ENCODE results near the gene CGNL1.
A peak's percentile ranks its signal among the peaks of the same experiment; 100 is the strongest.

CGNL1 gene

DNA sequence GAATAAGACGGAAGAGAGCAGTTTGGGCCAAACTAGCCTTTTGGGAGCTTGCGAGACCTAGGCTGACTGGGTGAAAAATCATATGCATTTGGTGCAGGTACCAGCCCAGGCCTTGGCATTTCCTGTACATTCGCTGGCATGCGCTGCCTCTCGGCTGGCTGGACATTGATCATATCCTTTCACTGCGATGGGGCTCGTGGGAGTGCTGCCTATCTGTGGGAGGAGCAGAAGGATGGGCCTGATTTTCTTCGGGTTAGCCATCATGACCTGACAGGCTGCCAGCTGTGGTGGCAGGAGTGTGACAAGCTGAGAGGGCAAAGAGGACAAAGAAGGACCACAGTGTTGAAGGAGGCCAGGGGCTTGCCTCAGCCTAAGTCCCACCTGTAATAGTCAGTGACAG, 14.3 kb downstream of the CGNL1 start:
- H3K4me3 ChIP-seq (ENCODE audit: control insufficient read depth in 1 of 7, extremely low read depth in 1 of 7, insufficient read depth in 4 of 7, low read depth in 2 of 7, low read length in 6 of 7): no peak overlapping the region
- H3K9me3 ChIP-seq (ENCODE audit: control extremely low read depth in 1 of 5, control insufficient read depth in 4 of 5, insufficient read depth in 2 of 5, low read depth in 1 of 5, low read length in 4 of 5): peaks cover 0 to 11% (median 0%) of the 10 kb centered on the region in 5 experiments
- no peaks in the 10 kb centered on the region for H3K27me3 ChIP-seq (replicated peaks in 2 of 5; ENCODE audit: control insufficient read depth in 4 of 5, insufficient read depth in 5 of 5, low read length in 4 of 5)
- WGBS (ENCODE audit: insufficient coverage): 98% methylated on average over 8 of the region's 8 CpGs
- no peak overlapping the region for H3K27ac ChIP-seq (ENCODE audit: insufficient read depth in 1 of 2, low read depth in 1 of 2, low read length in 2 of 2, poor library complexity in 1 of 2, severe bottlenecking in 2 of 2)
- ChIA-PET POLR2A (no interaction called here), CTCF (no interaction called here)
- no peaks in the 10 kb centered on the region for H3K36me3 ChIP-seq (ENCODE audit: control insufficient read depth in 4 of 4, insufficient read depth in 4 of 4, low read length in 3 of 4)
- DNase-seq: no peak
- H3K4me1 ChIP-seq (ENCODE audit: control extremely low read depth in 1 of 4, control insufficient read depth in 4 of 4, insufficient read depth in 4 of 4, low read length in 3 of 4): no peaks in the 10 kb centered on the region

DNA sequence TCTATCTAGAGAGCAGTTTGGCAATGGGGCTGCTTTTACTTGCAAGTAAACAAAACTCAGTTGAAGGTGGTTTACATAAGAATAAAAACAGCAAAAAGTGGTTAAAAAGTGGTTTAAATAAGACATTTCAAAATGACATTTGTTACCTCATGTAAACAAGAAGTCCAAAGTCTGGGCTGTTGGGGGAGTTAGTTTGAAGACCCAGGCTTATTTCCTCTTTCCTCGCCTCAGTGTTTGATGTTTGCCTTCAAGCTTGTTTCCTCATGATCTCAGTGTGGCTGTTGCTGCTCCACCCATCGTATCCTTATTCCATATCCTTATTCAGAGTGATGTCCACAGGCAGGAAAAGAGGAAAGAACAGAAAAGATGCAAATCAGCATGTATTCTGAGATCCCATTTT, 15.2 kb downstream of the CGNL1 start:
- ChIA-PET CTCF (no interaction called here), POLR2A (no interaction called here)
- Histone ChIP-seq H3K27ac (ENCODE audit: insufficient read depth in 1 of 2, low read depth in 1 of 2, low read length in 2 of 2, poor library complexity in 1 of 2, severe bottlenecking in 2 of 2) (no peak overlapping the region), H3K36me3 (ENCODE audit: control insufficient read depth in 4 of 4, insufficient read depth in 4 of 4, low read length in 3 of 4) (no peaks in the 10 kb centered on the region), H3K4me1 (ENCODE audit: control extremely low read depth in 1 of 4, control insufficient read depth in 4 of 4, insufficient read depth in 4 of 4, low read length in 3 of 4) (no peaks in the 10 kb centered on the region), H3K27me3 (replicated peaks in 2 of 5; ENCODE audit: control insufficient read depth in 4 of 5, insufficient read depth in 5 of 5, low read length in 4 of 5) (no peaks in the 10 kb centered on the region), H3K4me3 (ENCODE audit: control insufficient read depth in 1 of 7, extremely low read depth in 1 of 7, insufficient read depth in 4 of 7, low read depth in 2 of 7, low read length in 6 of 7) (no peak overlapping the region), H3K9me3 (ENCODE audit: control extremely low read depth in 1 of 5, control insufficient read depth in 4 of 5, insufficient read depth in 2 of 5, low read depth in 1 of 5, low read length in 4 of 5) (peaks cover 0 to 11% (median 0%) of the 10 kb centered on the region in 5 experiments)
- WGBS (ENCODE audit: insufficient coverage): 100% methylated on average over 1 of the region's 2 CpGs
- DNase-seq: no peak

DNA sequence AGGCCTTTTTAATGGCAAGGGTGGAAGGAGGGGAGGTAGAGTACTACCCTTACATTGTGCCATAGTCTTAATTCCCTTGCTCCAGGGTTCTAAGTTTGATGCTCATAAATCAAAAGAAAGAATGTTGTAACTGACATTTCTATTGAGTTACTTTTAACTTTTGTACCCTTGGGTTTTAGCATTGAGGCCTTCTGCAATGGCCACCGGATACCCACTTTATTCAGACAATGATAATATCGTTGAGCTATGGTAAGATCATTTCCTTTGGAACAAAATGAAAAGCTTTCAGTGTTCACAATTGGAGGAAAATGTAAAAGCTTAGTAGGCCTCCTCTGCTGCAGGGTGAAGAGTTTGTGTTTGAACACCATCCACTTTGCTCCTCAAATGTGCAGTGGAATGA, 16.8 kb downstream of the CGNL1 start:
- POLR2A ChIA-PET: interaction anchor here (0.5 kb wide), 1 partner anchor 537 kb away, joined by 3 read pairs; no protein-coding TSS in a partner anchor
- no peak for DNase-seq
- Histone ChIP-seq H3K4me3 (ENCODE audit: control insufficient read depth in 1 of 7, extremely low read depth in 1 of 7, insufficient read depth in 4 of 7, low read depth in 2 of 7, low read length in 6 of 7) (no peak overlapping the region), H3K9me3 (ENCODE audit: control extremely low read depth in 1 of 5, control insufficient read depth in 4 of 5, insufficient read depth in 2 of 5, low read depth in 1 of 5, low read length in 4 of 5) (peaks cover 0 to 11% (median 0%) of the 10 kb centered on the region in 5 experiments), H3K27ac (ENCODE audit: insufficient read depth in 1 of 2, low read depth in 1 of 2, low read length in 2 of 2, poor library complexity in 1 of 2, severe bottlenecking in 2 of 2) (no peak overlapping the region), H3K27me3 (replicated peaks in 2 of 5; ENCODE audit: control insufficient read depth in 4 of 5, insufficient read depth in 5 of 5, low read length in 4 of 5) (no peaks in the 10 kb centered on the region), H3K4me1 (ENCODE audit: control extremely low read depth in 1 of 4, control insufficient read depth in 4 of 4, insufficient read depth in 4 of 4, low read length in 3 of 4) (no peaks in the 10 kb centered on the region), H3K36me3 (ENCODE audit: control insufficient read depth in 4 of 4, insufficient read depth in 4 of 4, low read length in 3 of 4) (no peaks in the 10 kb centered on the region)
- 67% methylated on average over 2 of the region's 2 CpGs for WGBS (ENCODE audit: insufficient coverage)
- CTCF ChIA-PET: no interaction called here

DNA sequence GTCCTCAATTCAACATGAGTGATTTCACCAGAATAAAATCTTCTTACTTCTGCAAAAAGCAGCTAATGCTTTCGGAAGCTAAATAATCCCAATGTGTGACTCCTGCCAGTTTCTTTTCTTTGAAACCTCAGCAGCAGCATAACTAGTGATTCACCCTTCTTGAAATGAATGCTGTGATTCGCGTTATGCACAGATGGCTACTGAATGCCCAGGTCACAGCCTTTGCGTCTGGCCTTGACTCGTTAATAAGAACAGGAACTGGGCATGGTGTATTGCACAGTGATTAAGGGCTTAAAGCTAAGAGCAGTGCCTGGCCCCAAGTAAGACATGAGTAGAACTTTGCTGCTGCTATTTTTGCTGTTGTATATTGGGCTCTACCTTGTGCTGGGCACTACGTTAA, 19.0 kb downstream of the CGNL1 start:
- H3K36me3 ChIP-seq (ENCODE audit: control insufficient read depth in 4 of 4, insufficient read depth in 4 of 4, low read length in 3 of 4): no peaks in the 10 kb centered on the region
- no peaks in the 10 kb centered on the region for H3K4me1 ChIP-seq (ENCODE audit: control extremely low read depth in 1 of 4, control insufficient read depth in 4 of 4, insufficient read depth in 4 of 4, low read length in 3 of 4)
- H3K9me3 ChIP-seq (ENCODE audit: control extremely low read depth in 1 of 5, control insufficient read depth in 4 of 5, insufficient read depth in 2 of 5, low read depth in 1 of 5, low read length in 4 of 5): peaks cover 0 to 11% (median 0%) of the 10 kb centered on the region in 5 experiments
- H3K27ac ChIP-seq (ENCODE audit: insufficient read depth in 1 of 2, low read depth in 1 of 2, low read length in 2 of 2, poor library complexity in 1 of 2, severe bottlenecking in 2 of 2): no peak overlapping the region
- H3K27me3 ChIP-seq (replicated peaks in 2 of 5; ENCODE audit: control insufficient read depth in 4 of 5, insufficient read depth in 5 of 5, low read length in 4 of 5): no peaks in the 10 kb centered on the region
- CTCF ChIA-PET: no interaction called here
- DNase-seq: no peak
- POLR2A ChIA-PET: no interaction called here
- WGBS (ENCODE audit: insufficient coverage): 93% methylated on average over 5 of the region's 6 CpGs
- H3K4me3 ChIP-seq (ENCODE audit: control insufficient read depth in 1 of 7, extremely low read depth in 1 of 7, insufficient read depth in 4 of 7, low read depth in 2 of 7, low read length in 6 of 7): no peak overlapping the region

DNA sequence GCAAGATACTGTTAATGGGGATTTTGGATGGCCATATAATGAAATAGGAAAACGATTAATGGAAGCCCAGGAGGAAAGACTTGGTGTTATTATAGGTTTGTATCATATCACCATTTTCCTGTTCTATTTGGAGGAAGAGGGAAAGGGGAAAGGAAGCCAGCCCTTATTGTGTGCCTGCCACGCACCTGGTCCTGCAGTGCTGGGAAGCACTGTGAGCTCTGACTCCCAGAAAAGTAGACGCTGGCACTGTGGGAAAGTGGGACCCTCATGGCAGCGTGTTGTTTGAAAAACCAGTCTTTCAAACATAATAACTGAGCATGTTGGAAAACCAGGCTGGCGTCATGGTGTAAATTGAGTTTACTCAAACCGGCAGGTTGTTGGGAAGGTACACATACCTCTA, 22.0 kb downstream of the CGNL1 start:
- POLR2A ChIA-PET: no interaction called here
- Histone ChIP-seq H3K27me3 (replicated peaks in 2 of 5; ENCODE audit: control insufficient read depth in 4 of 5, insufficient read depth in 5 of 5, low read length in 4 of 5) (no peaks in the 10 kb centered on the region), H3K27ac (ENCODE audit: insufficient read depth in 1 of 2, low read depth in 1 of 2, low read length in 2 of 2, poor library complexity in 1 of 2, severe bottlenecking in 2 of 2) (no peak overlapping the region), H3K9me3 (ENCODE audit: control extremely low read depth in 1 of 5, control insufficient read depth in 4 of 5, insufficient read depth in 2 of 5, low read depth in 1 of 5, low read length in 4 of 5) (peaks cover 0 to 1% (median 0%) of the 10 kb centered on the region in 5 experiments), H3K4me3 (ENCODE audit: control insufficient read depth in 1 of 7, extremely low read depth in 1 of 7, insufficient read depth in 4 of 7, low read depth in 2 of 7, low read length in 6 of 7) (no peak overlapping the region), H3K36me3 (ENCODE audit: control insufficient read depth in 4 of 4, insufficient read depth in 4 of 4, low read length in 3 of 4) (no peaks in the 10 kb centered on the region), H3K4me1 (ENCODE audit: control extremely low read depth in 1 of 4, control insufficient read depth in 4 of 4, insufficient read depth in 4 of 4, low read length in 3 of 4) (no peaks in the 10 kb centered on the region)
- DNase-seq: no peak
- CTCF ChIA-PET: no interaction called here
- WGBS (ENCODE audit: insufficient coverage): 97% methylated on average over 5 of the region's 6 CpGs

DNA sequence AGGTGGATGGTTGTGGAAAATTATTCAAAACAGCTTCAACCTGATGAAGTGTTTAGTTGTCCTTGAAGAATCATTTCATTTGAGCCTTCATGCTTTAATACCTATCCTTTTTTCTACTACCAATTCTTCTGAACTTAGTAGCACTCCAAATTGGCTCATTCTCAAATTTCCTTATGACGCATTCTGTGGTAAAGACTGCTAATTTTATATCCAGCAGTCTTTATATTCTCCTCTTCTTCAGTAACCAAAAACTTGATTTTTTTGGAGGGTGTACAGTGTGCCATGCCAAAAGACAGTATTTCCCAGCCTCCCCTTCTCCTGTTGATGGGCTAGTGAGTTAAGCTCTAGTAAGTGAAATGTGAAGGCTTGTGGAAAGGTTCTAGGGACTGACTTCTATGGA, 25.2 kb downstream of the CGNL1 start:
- DNase-seq: no peak
- Histone ChIP-seq H3K9me3 (ENCODE audit: control extremely low read depth in 1 of 5, control insufficient read depth in 4 of 5, insufficient read depth in 2 of 5, low read depth in 1 of 5, low read length in 4 of 5) (peaks cover 0 to 1% (median 0%) of the 10 kb centered on the region in 5 experiments), H3K27me3 (replicated peaks in 2 of 5; ENCODE audit: control insufficient read depth in 4 of 5, insufficient read depth in 5 of 5, low read length in 4 of 5) (no peaks in the 10 kb centered on the region), H3K4me1 (ENCODE audit: control extremely low read depth in 1 of 4, control insufficient read depth in 4 of 4, insufficient read depth in 4 of 4, low read length in 3 of 4) (no peaks in the 10 kb centered on the region), H3K27ac (ENCODE audit: insufficient read depth in 1 of 2, low read depth in 1 of 2, low read length in 2 of 2, poor library complexity in 1 of 2, severe bottlenecking in 2 of 2) (no peak overlapping the region), H3K36me3 (ENCODE audit: control insufficient read depth in 4 of 4, insufficient read depth in 4 of 4, low read length in 3 of 4) (no peaks in the 10 kb centered on the region), H3K4me3 (ENCODE audit: control insufficient read depth in 1 of 7, extremely low read depth in 1 of 7, insufficient read depth in 4 of 7, low read depth in 2 of 7, low read length in 6 of 7) (no peak overlapping the region)
- no CpG with 5 or more reads among the region's 1 CpG for WGBS (ENCODE audit: insufficient coverage)
- ChIA-PET POLR2A (no interaction called here), CTCF (no interaction called here)

DNA sequence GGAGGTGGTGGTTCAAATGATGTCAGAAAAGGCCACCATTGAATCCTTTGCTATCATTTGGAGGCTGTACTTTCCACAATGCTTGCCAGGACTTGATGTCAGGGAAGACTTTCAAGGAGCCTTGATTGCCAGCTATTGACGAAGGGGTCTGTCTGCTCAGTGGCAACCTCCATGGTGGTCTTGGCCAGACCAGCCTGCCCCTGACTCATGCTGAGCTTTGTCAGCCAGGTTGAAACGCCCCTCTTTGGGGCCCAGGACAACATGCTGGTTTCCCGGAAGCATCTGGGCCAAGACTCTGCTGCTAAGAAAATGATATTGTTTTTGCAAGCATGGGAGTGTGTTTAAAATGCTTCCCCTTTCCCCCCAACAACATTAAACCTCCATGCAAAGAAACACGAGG, 26.7 kb downstream of the CGNL1 start:
- Histone ChIP-seq H3K4me1 (ENCODE audit: control extremely low read depth in 1 of 4, control insufficient read depth in 4 of 4, insufficient read depth in 4 of 4, low read length in 3 of 4) (no peaks in the 10 kb centered on the region), H3K27ac (ENCODE audit: insufficient read depth in 1 of 2, low read depth in 1 of 2, low read length in 2 of 2, poor library complexity in 1 of 2, severe bottlenecking in 2 of 2) (no peak overlapping the region), H3K4me3 (ENCODE audit: control insufficient read depth in 1 of 7, extremely low read depth in 1 of 7, insufficient read depth in 4 of 7, low read depth in 2 of 7, low read length in 6 of 7) (no peak overlapping the region), H3K9me3 (ENCODE audit: control extremely low read depth in 1 of 5, control insufficient read depth in 4 of 5, insufficient read depth in 2 of 5, low read depth in 1 of 5, low read length in 4 of 5) (peaks cover 0 to 1% (median 0%) of the 10 kb centered on the region in 5 experiments), H3K27me3 (replicated peaks in 2 of 5; ENCODE audit: control insufficient read depth in 4 of 5, insufficient read depth in 5 of 5, low read length in 4 of 5) (no peaks in the 10 kb centered on the region), H3K36me3 (ENCODE audit: control insufficient read depth in 4 of 4, insufficient read depth in 4 of 4, low read length in 3 of 4) (no peaks in the 10 kb centered on the region)
- POLR2A ChIA-PET: no interaction called here
- 100% methylated on average over 1 of the region's 4 CpGs for WGBS (ENCODE audit: insufficient coverage)
- DNase-seq: peak in 2 of 3 donors; percentile 32 to 69
- CTCF ChIA-PET: no interaction called here

Data from common myeloid progenitor, CD34-positive (primary cell).